ENCODE measurements around the gene CEP170. TPM values are rescaled to one million over a fixed set of nuclear protein-coding genes. Genes with fewer than 3 reads are reported as not detected.

Gene CEP170
- total and polyA plus RNA-seq, 5 donors from 2014 or later: 6.8 to 35.5 (median 9.0) TPM

DNA sequence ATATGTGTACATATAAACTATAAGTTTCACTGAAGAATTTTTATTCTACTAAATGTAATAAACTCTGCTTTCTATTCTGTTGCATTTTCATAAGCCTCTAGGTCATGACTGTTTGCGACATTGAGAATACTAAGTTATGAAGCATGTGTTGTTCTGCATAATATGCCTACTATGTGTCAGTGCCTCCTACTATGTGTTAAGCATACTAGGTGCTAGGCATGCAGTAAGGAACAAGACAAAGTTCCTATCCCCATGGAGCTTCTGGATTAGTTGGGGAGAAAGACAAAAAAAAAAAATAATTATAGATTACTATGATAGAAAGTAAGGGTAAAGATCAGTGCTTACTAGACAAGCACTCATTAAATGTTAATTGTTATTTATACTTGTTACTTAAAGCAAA lies 2.1 kb upstream of the CEP170 start:
- Histone ChIP-seq H3K9me3 (ENCODE audit: control insufficient read depth in 2 of 2, low read length in 2 of 2) (no peaks in the 10 kb centered on the region), H3K4me1 (ENCODE audit: control insufficient read depth, insufficient read depth, low read length, poor library complexity, severe bottlenecking) (peaks cover 37% of the 10 kb centered on the region), H3K4me3 (ENCODE audit: low read depth, low read length) (peak overlapping the region; percentile 98), H3K27ac (ENCODE audit: insufficient read depth, low read length, poor library complexity, severe bottlenecking) (no peak overlapping the region), H3K27me3 (ENCODE audit: control insufficient read depth, insufficient read depth, low read length) (no peaks in the 10 kb centered on the region), H3K36me3 (ENCODE audit: control insufficient read depth, insufficient read depth, low read length) (no peaks in the 10 kb centered on the region)
- peaks cover 13% of the 10 kb centered on the region for H3K27me3 Mint-ChIP-seq
- peaks cover 4% of the 10 kb centered on the region for H3K36me3 Mint-ChIP-seq
- H3K4me1 Mint-ChIP-seq: peaks cover 23 to 50% (median 35%) of the 10 kb centered on the region in 4 donors
- no peak overlapping the region for H3K27ac Mint-ChIP-seq
- DNase-seq: no peak
- no peak for ATAC-seq (ENCODE audit: low read depth in 2 of 2)
- H3K9me3 Mint-ChIP-seq: no peaks in the 10 kb centered on the region
- peak overlapping the region in 3 of 4 donors; percentile 19 to 99 (median 95) for H3K4me3 Mint-ChIP-seq

DNA sequence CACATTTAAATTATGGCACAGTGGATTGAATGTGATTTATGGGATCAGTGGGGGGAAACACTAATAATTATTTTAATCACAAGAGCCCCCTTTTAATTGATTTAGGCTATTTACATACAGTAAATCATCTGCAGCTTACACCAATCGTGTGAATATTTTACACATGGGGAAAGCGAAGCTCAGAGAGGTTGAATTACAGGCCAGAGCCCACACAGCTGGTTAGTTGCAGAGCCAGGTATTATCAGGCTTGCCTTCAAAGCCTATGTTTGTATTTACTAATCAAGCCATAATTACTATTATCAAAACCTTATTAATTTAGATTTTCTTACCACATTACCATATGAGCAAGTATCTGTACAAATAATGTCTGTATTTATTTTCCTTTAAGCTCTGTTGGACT lies 1.5 kb upstream of the CEP170 start:
- H3K4me3 ChIP-seq (ENCODE audit: low read depth, low read length): peak overlapping the region; percentile 98
- Mint-ChIP-seq H3K36me3 (peaks cover 4% of the 10 kb centered on the region), H3K27me3 (peaks cover 13% of the 10 kb centered on the region), H3K27ac (peak overlapping the region; percentile 99 to 100 (median 100)), H3K4me1 (peaks cover 28 to 50% (median 41%) of the 10 kb centered on the region in 4 donors), H3K4me3 (peak overlapping the region; percentile 95 to 100 (median 100)), H3K9me3 (no peaks in the 10 kb centered on the region)
- DNase-seq: peak in 1 of 3 donors; percentile 16
- H3K4me1 ChIP-seq (ENCODE audit: control insufficient read depth, insufficient read depth, low read length, poor library complexity, severe bottlenecking): peaks cover 37% of the 10 kb centered on the region
- H3K27me3 ChIP-seq (ENCODE audit: control insufficient read depth, insufficient read depth, low read length): no peaks in the 10 kb centered on the region
- H3K36me3 ChIP-seq (ENCODE audit: control insufficient read depth, insufficient read depth, low read length): no peaks in the 10 kb centered on the region
- ATAC-seq (ENCODE audit: low read depth in 2 of 2): no peak
- H3K9me3 ChIP-seq (ENCODE audit: control insufficient read depth in 2 of 2, low read length in 2 of 2): no peaks in the 10 kb centered on the region
- peak overlapping the region; percentile 99 for H3K27ac ChIP-seq (ENCODE audit: insufficient read depth, low read length, poor library complexity, severe bottlenecking)

DNA sequence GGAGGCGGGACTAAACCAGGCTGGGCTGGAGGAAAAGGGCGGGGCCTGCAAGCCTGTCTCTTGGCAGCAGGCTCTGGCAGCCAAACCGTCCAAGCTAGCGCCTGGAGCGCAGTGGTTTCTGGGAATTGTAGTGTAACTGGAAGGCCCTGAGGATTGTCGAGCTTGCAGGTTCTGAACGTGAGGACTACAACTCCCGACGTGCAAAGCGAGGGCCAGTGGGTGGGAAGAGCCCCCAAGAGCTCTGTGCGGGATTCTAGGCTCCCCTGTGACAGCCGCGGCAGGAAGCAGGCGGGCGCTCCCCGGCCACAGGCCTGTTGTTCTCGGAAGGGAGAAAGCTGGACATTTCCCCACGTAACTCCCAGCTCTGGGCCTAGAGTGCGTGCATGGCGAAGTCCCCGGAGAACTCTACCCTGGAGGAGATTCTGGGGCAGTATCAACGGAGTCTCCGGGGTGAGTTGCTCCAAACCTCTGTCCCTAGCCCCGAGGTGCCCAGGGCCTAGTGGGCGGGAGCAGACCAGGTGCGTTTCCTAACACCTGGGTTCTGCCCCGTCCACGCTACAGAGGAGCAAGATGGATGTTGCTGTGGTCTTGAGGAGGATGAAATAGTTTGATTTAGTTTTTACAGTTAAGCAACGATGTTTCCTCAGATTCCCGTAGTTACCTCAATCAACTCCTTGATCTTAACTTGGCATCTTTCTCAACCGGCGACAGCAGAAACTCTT lies 871 bp upstream of the CEP170 start, which contains the start of gene SDCCAG8:
SDCCAG8 (plus strand) TSS at position 251 of the 722 bp plus-strand sequence; CDS start at position 384, 133 bp downstream.
- Histone ChIP-seq H3K4me1 (ENCODE audit: control insufficient read depth, insufficient read depth, low read length, poor library complexity, severe bottlenecking) (peaks cover 37% of the 10 kb centered on the region), H3K27ac (ENCODE audit: insufficient read depth, low read length, poor library complexity, severe bottlenecking) (peak within 1 kb of the TSS; percentile 99), H3K36me3 (ENCODE audit: control insufficient read depth, insufficient read depth, low read length) (no peaks in the 10 kb centered on the region), H3K9me3 (ENCODE audit: control insufficient read depth in 2 of 2, low read length in 2 of 2) (no peaks in the 10 kb centered on the region), H3K27me3 (ENCODE audit: control insufficient read depth, insufficient read depth, low read length) (no peaks in the 10 kb centered on the region), H3K4me3 (ENCODE audit: low read depth, low read length) (peak within 1 kb of the TSS; percentile 98)
- Mint-ChIP-seq H3K4me1 (peaks cover 28 to 52% (median 38%) of the 10 kb centered on the region in 4 donors), H3K4me3 (peak within 1 kb of the TSS; percentile 95 to 100 (median 100)), H3K27me3 (peaks cover 13% of the 10 kb centered on the region), H3K27ac (peak within 1 kb of the TSS; percentile 99 to 100 (median 100)), H3K36me3 (peaks cover 4% of the 10 kb centered on the region), H3K9me3 (no peaks in the 10 kb centered on the region)
- ATAC-seq (ENCODE audit: low read depth in 2 of 2): peak; percentile 79 to 84
- peak; percentile 94 to 99 (median 95) for DNase-seq

DNA sequence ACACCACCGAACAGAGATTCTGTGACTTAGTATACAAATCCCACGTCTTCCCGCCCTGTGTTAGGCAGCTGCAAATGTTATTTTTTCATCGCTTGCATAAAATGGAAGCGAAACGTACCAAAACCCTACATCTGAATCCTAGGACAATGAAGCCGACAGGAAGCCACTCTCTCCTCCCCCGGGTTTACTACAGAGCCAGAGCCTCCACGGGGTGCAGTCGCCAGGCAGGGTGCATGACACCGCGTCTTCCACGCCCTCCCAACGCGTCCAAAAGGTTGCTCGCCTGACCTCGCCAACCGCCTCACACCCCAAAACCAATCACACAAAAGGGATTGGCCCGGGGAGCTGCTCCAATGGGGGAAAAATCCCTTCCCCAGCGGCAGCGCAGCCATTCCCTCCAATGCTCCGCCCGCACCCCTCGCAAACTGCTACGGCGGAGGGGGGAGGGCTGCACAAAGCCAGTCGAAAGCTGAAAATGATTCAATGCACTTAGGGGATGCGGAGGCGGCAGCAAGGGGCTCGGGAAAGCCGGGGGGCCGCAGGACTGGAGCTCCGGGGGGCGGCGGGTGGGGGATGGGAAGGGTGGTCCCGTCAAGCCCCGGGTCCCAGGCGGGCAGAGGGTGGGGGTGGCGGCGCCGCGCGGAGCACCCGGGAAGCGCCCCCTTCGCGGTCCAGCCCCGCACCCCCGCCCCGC lies 701 bp downstream of the CEP170 start:
- no peaks in the 10 kb centered on the region for H3K9me3 ChIP-seq (ENCODE audit: control insufficient read depth in 2 of 2, low read length in 2 of 2)
- Mint-ChIP-seq H3K4me3 (peak overlapping the region; percentile 94 to 96 (median 96)), H3K36me3 (no peaks in the 10 kb centered on the region), H3K27me3 (peaks cover 13% of the 10 kb centered on the region), H3K4me1 (peaks cover 23 to 49% (median 37%) of the 10 kb centered on the region in 4 donors), H3K9me3 (no peaks in the 10 kb centered on the region), H3K27ac (peak overlapping the region; percentile 99 to 100 (median 100))
- H3K4me1 ChIP-seq (ENCODE audit: control insufficient read depth, insufficient read depth, low read length, poor library complexity, severe bottlenecking): peaks cover 37% of the 10 kb centered on the region
- H3K27ac ChIP-seq (ENCODE audit: insufficient read depth, low read length, poor library complexity, severe bottlenecking): peak overlapping the region; percentile 99
- DNase-seq (peak; percentile 57 to 78 (median 58)), ATAC-seq (ENCODE audit: low read depth in 2 of 2) (no peak)
- peak overlapping the region; percentile 74 for H3K4me3 ChIP-seq (ENCODE audit: low read depth, low read length)
- no peaks in the 10 kb centered on the region for H3K36me3 ChIP-seq (ENCODE audit: control insufficient read depth, insufficient read depth, low read length)
- H3K27me3 ChIP-seq (ENCODE audit: control insufficient read depth, insufficient read depth, low read length): no peaks in the 10 kb centered on the region

- H3K27ac Mint-ChIP-seq: peak overlapping the region; percentile 91 to 100 (median 99)
- peak overlapping the region; percentile 91 to 96 (median 94) for H3K4me3 Mint-ChIP-seq
- Histone ChIP-seq H3K36me3 (ENCODE audit: control insufficient read depth, insufficient read depth, low read length) (no peaks in the 10 kb centered on the region), H3K4me3 (ENCODE audit: low read depth, low read length) (peak overlapping the region; percentile 74), H3K4me1 (ENCODE audit: control insufficient read depth, insufficient read depth, low read length, poor library complexity, severe bottlenecking) (peaks cover 37% of the 10 kb centered on the region), H3K27me3 (ENCODE audit: control insufficient read depth, insufficient read depth, low read length) (no peaks in the 10 kb centered on the region), H3K9me3 (ENCODE audit: control insufficient read depth in 2 of 2, low read length in 2 of 2) (no peaks in the 10 kb centered on the region), H3K27ac (ENCODE audit: insufficient read depth, low read length, poor library complexity, severe bottlenecking) (peak overlapping the region; percentile 99)
- ATAC-seq (ENCODE audit: low read depth in 2 of 2) (no peak), DNase-seq (peak in 1 of 3 donors; percentile 11)
- no peaks in the 10 kb centered on the region for H3K9me3 Mint-ChIP-seq
- H3K36me3 Mint-ChIP-seq: no peaks in the 10 kb centered on the region
- peaks cover 23 to 50% (median 38%) of the 10 kb centered on the region in 4 donors for H3K4me1 Mint-ChIP-seq
- H3K27me3 Mint-ChIP-seq: peaks cover 13% of the 10 kb centered on the region
These were observed 1.2 kb downstream of the CEP170 start for GRCh38 chr1:243253926-243254232.

DNA sequence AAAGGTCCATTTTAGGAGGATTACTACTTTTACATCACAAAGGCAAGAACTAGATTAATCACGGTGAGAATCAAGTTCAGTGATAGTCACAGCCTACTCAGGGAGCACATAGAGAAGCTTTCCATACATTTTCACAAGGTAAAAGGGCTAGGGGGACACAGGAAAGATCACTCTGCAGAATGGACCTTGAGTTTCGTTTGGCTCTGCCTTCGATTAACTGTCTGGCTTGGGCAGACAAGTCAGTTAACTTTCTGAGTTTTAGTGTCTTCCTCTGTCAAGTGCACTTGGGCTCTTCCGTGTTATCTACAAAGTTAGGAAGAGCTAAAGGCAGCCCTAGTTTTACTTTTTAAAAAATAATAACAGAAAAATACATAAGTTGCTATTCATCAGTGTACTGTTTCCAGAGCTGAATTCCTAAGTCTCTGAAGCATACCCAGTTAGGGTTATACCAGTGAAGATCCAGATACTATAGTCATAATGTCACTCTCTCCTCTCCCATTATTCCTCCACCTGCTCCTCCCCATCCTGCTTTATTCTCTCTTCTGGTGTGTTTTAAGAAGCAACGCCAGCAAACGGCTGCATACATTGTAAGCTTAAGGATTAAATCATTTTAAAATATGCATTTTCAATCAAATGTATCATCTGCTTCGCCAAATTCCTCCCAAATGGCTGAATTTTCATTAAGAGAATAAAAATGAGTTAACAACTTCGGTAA lies 1.7 kb downstream of the CEP170 start:
- Mint-ChIP-seq H3K9me3 (no peaks in the 10 kb centered on the region), H3K36me3 (no peaks in the 10 kb centered on the region), H3K4me1 (peaks cover 28 to 54% (median 42%) of the 10 kb centered on the region in 4 donors), H3K27me3 (peaks cover 13% of the 10 kb centered on the region), H3K4me3 (peak overlapping the region; percentile 91 to 96 (median 94)), H3K27ac (peak overlapping the region; percentile 91 to 100 (median 99))
- Histone ChIP-seq H3K27ac (ENCODE audit: insufficient read depth, low read length, poor library complexity, severe bottlenecking) (peak overlapping the region; percentile 99), H3K27me3 (ENCODE audit: control insufficient read depth, insufficient read depth, low read length) (no peaks in the 10 kb centered on the region), H3K4me3 (ENCODE audit: low read depth, low read length) (peak overlapping the region; percentile 74), H3K9me3 (ENCODE audit: control insufficient read depth in 2 of 2, low read length in 2 of 2) (no peaks in the 10 kb centered on the region), H3K36me3 (ENCODE audit: control insufficient read depth, insufficient read depth, low read length) (no peaks in the 10 kb centered on the region), H3K4me1 (ENCODE audit: control insufficient read depth, insufficient read depth, low read length, poor library complexity, severe bottlenecking) (peaks cover 37% of the 10 kb centered on the region)
- peak in 1 of 3 donors; percentile 32 for DNase-seq
- no peak for ATAC-seq (ENCODE audit: low read depth in 2 of 2)

- Histone ChIP-seq H3K4me1 (ENCODE audit: control insufficient read depth, insufficient read depth, low read length, poor library complexity, severe bottlenecking) (peaks cover 29% of the 10 kb centered on the region), H3K27ac (ENCODE audit: insufficient read depth, low read length, poor library complexity, severe bottlenecking) (no peak overlapping the region), H3K4me3 (ENCODE audit: low read depth, low read length) (no peak overlapping the region), H3K27me3 (ENCODE audit: control insufficient read depth, insufficient read depth, low read length) (no peaks in the 10 kb centered on the region), H3K9me3 (ENCODE audit: control insufficient read depth in 2 of 2, low read length in 2 of 2) (no peaks in the 10 kb centered on the region), H3K36me3 (ENCODE audit: control insufficient read depth, insufficient read depth, low read length) (no peaks in the 10 kb centered on the region)
- Mint-ChIP-seq H3K27ac (peak overlapping the region in 2 of 3 donors; percentile 9 to 43), H3K27me3 (peaks cover 13% of the 10 kb centered on the region), H3K9me3 (no peaks in the 10 kb centered on the region), H3K4me1 (peaks cover 31 to 60% (median 44%) of the 10 kb centered on the region in 4 donors), H3K4me3 (peak overlapping the region in 1 of 4 donors; percentile 41), H3K36me3 (no peaks in the 10 kb centered on the region)
- ATAC-seq (ENCODE audit: low read depth in 2 of 2): no peak
- no peak for DNase-seq
These were observed 3.5 kb downstream of the CEP170 start for GRCh38 chr1:243251539-243251938.

Data from CD4-positive, CD25-positive, alpha-beta regulatory T cell (primary cell).